Calu3 (cell line): ENCODE results near the gene TMA16. TPM values are rescaled to one million over a fixed set of nuclear protein-coding genes. Genes with fewer than 3 reads are reported as not detected.

Experiments
- BruUV-seq: library from RNA; stranded (reverse); fragments of 400-500 nt; replicated peaks from 2 replicates; lab custom pipeline; 2021; lab: Mats Ljungman, UMichigan
- CTCF ChIA-PET: fragments of 300-600 bp; sonication (Branson Sonifier 250); formaldehyde crosslinking; loops from one replicate; lab custom pipeline; 2022; ENCODE audit warnings: antibody characterized with exemption; lab: Charles Lee
- DNase-seq: peaks from one replicate; pipeline ENCODE4 v3.0.0; 2022
- H3K27ac Mint-ChIP-seq: one replicate; pipeline ENCODE4 v1.8.0; 2022; ENCODE audit warnings: mixed read lengths; ENCODE audit not compliant: unreplicated experiment
- H3K27me3 Mint-ChIP-seq: one replicate; pipeline ENCODE4 v1.8.0; 2022; ENCODE audit warnings: mixed read lengths; ENCODE audit not compliant: unreplicated experiment
- H3K36me3 Mint-ChIP-seq: one replicate; pipeline ENCODE4 v1.8.0; 2022; ENCODE audit warnings: mild to moderate bottlenecking, moderate library complexity, mixed read lengths; ENCODE audit not compliant: insufficient read depth, unreplicated experiment
- H3K4me1 Mint-ChIP-seq: one replicate; pipeline ENCODE4 v1.8.0; 2022; ENCODE audit warnings: mild to moderate bottlenecking, low read depth, mixed read lengths; ENCODE audit not compliant: unreplicated experiment
- H3K4me3 Mint-ChIP-seq: one replicate; pipeline ENCODE4 v1.8.0; 2022; ENCODE audit warnings: mild to moderate bottlenecking, low read depth, moderate library complexity, mixed read lengths; ENCODE audit not compliant: unreplicated experiment
- H3K9me3 Mint-ChIP-seq: one replicate; pipeline ENCODE4 v1.8.0; 2022; ENCODE audit warnings: low read depth, mixed read lengths; ENCODE audit not compliant: unreplicated experiment
- CTCF ChIP-seq: fragments of 200-600 bp; IDR thresholded peaks from one replicate; pipeline ENCODE4 v1.8.0; 2022; ENCODE audit warnings: antibody characterized with exemption; ENCODE audit not compliant: unreplicated experiment
- intact Hi-C: fragments of 100-400 bp; cut with micrococcal nuclease; formaldehyde crosslinking; loops from one replicate; pipeline ENCODE4 v1.10.0; 2022; ENCODE audit not compliant: unreplicated experiment
- total RNA-seq: library from RNA; stranded (reverse); gene quantifications from 2 replicates; pipeline ENCODE4 v1.2.3, GENCODE V29; 2022

The TMA16 gene
- total RNA-seq, 1 experiment from 2014 or later: 44.1 TPM

GRCh38 chr4:163542275-163542674 lies 47.8 kb downstream of the TMA16 start:
- CTCF ChIA-PET: no interaction called here
- TF ChIP-seq CTCF: no peak
- BruUV-seq: no TSS peak
- Mint-ChIP-seq H3K36me3 (no peaks in the 10 kb centered on the region), H3K9me3 (no peaks in the 10 kb centered on the region), H3K4me3 (no peak overlapping the region), H3K4me1 (no peaks in the 10 kb centered on the region), H3K27me3 (no peaks in the 10 kb centered on the region), H3K27ac (no peak overlapping the region)
- intact Hi-C loops: loop anchor here (5.0 to 10.0 kb wide), 2 partner anchors 45 to 377 kb away; partner anchors contain the start of gene NAF1
- DNase-seq: no peak

- BruUV-seq: no TSS peak
- Mint-ChIP-seq H3K27me3 (no peaks in the 10 kb centered on the region), H3K9me3 (no peaks in the 10 kb centered on the region), H3K4me1 (no peaks in the 10 kb centered on the region), H3K36me3 (no peaks in the 10 kb centered on the region), H3K4me3 (no peak overlapping the region), H3K27ac (no peak overlapping the region)
- TF ChIP-seq CTCF: peak; percentile 74
- DNase-seq: peak; percentile 56
- CTCF ChIA-PET: no interaction called here
- intact Hi-C loops: loop anchor here (1.0 to 10.0 kb wide), 4 partner anchors 47 to 380 kb away; partner anchors contain the start of genes NAF1 and NPY1R
Measured at GRCh38 chr4:163544407-163545038, 50.0 kb downstream of the TMA16 start.

DNA sequence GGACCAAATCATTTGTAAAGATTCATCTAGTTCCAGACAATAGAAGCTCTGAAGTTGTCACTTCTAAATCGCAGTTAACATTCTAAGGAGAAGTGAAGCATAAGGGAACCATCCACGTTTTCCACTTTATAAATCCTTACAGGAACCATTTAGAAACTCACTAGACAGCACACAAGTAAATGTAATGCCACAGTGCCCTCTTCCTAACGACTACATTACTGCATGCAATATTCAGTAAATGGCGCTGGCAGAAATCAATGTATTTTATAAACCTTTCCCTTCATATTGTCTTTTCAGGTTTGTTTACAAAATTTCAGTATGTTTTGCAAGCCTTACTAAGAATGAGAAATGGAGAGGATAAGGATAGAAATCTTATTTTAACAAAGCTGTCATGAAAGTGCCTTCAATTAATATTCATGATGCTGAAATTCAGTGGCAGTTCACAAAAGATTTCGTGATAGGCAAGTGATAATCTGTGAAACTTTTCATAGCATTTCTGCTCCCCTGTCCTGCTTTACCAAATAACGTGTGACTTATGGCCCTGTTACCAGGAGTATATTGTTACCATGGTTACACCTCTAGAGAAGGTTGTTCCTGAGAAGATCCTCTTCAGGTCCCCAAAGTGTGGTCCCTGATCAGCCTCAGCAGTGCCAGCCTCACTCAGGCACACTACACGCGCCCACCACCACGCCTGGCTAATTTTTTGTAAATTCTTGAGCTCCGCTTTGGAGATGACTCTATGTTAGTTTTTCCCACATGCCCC lies 54.2 kb downstream of the TMA16 start:
- Mint-ChIP-seq H3K27ac (no peak overlapping the region), H3K9me3 (no peaks in the 10 kb centered on the region), H3K27me3 (no peaks in the 10 kb centered on the region), H3K4me3 (no peak overlapping the region), H3K4me1 (no peaks in the 10 kb centered on the region), H3K36me3 (peaks cover 9% of the 10 kb centered on the region)
- CTCF ChIA-PET: no interaction called here
- peak; percentile 40 for TF ChIP-seq CTCF
- peak; percentile 18 for DNase-seq
- BruUV-seq: no TSS peak
- intact Hi-C loops: loop anchor here (1.0 to 10.0 kb wide), 7 partner anchors 64 to 1048 kb away; partner anchors contain the start of genes NAF1 and NPY1R

DNA sequence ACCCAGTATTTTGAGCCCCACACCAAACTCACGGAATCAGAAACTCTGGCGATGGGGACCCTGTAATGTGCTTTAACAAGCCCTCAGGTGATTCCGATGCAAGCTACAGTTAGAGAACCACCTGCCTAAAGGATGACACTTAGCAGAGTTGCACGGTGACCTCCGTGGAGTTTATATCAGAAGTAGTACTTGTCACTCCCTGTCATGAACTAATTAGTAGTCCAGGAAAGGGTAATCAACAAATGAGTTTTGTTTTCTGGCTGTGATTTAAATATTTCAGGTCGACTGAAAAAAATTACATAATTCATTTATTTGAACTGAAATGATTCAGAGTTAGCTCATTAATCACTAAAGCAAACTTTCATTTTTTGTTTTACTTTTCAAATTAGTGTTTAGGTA lies 56.4 kb downstream of the TMA16 start:
- H3K36me3 Mint-ChIP-seq: peaks cover 9% of the 10 kb centered on the region
- H3K4me1 Mint-ChIP-seq: no peaks in the 10 kb centered on the region
- H3K27ac Mint-ChIP-seq: no peak overlapping the region
- H3K27me3 Mint-ChIP-seq: no peaks in the 10 kb centered on the region
- H3K4me3 Mint-ChIP-seq: no peak overlapping the region
- no peak for TF ChIP-seq CTCF
- no peak for DNase-seq
- CTCF ChIA-PET: interaction anchor here (0.6 to 2.3 kb wide), 10 partner anchors 21 to 1054 kb away, joined by 3 to 10 read pairs (median 4); no protein-coding TSS in a partner anchor
- intact Hi-C loops: loop anchor here (1.0 kb wide), 1 partner anchor 461 kb away; no protein-coding TSS in a partner anchor
- H3K9me3 Mint-ChIP-seq: no peaks in the 10 kb centered on the region
- BruUV-seq: no TSS peak
